ENCODE data around the gene CAMK1D. TPM values are rescaled to one million over a fixed set of nuclear protein-coding genes. Genes with fewer than 3 reads are reported as not detected.

Gene CAMK1D
- total RNA-seq, 6 experiments from 2014 or later = 5.3 to 10.8 (median 9.5) TPM

- no peak for TF ChIP-seq CTCF (IDR thresholded peaks at IDR 0.05)
- no peak for TF ChIP-seq POLR2A (IDR thresholded peaks at IDR 0.05)
- Histone ChIP-seq H3K27me3 (no peaks in the 10 kb centered on the region), H3K4me3 (no peak overlapping the region), H3K27ac (no peak overlapping the region), H3K36me3 (no peaks in the 10 kb centered on the region), H3K4me1 (no peaks in the 10 kb centered on the region), H3K9me3 (no peaks in the 10 kb centered on the region)
- ATAC-seq (no peak), DNase-seq (no peak)
- intact Hi-C loops (cut with DNase I) = no loop called here
- whole genome bisulfite sequencing (ENCODE audit: insufficient coverage, low coverage, low lambda C conversion rate, missing lambda C conversion rate) = 82% methylated on average over 6 of the region's 8 CpGs
Measured at GRCh38 chr10:12772797-12773587, 423.6 kb downstream of the CAMK1D start.

GRCh38 chr10:12774204-12774894, 425.0 kb downstream of the CAMK1D start:
- no peaks in the 10 kb centered on the region for H3K27me3 ChIP-seq
- no peaks in the 10 kb centered on the region for H3K9me3 ChIP-seq
- no peaks in the 10 kb centered on the region for H3K36me3 ChIP-seq
- DNase-seq = no peak
- intact Hi-C loops (cut with DNase I) = no loop called here
- no peak overlapping the region for H3K27ac ChIP-seq
- H3K4me1 ChIP-seq = no peaks in the 10 kb centered on the region
- no peak for TF ChIP-seq POLR2A (IDR thresholded peaks at IDR 0.05)
- no peak for TF ChIP-seq CTCF (IDR thresholded peaks at IDR 0.05)
- peak in 1 of 4 donors; percentile 23 for ATAC-seq
- WGBS (ENCODE audit: insufficient coverage, low coverage, low lambda C conversion rate, missing lambda C conversion rate) = 88% methylated on average over 14 of the region's 16 CpGs
- H3K4me3 ChIP-seq = no peak overlapping the region

GRCh38 chr10:12777840-12778585, 428.7 kb downstream of the CAMK1D start:
- no peaks in the 10 kb centered on the region for H3K36me3 ChIP-seq
- no peaks in the 10 kb centered on the region for H3K9me3 ChIP-seq
- H3K4me3 ChIP-seq = no peak overlapping the region
- intact Hi-C loops (cut with DNase I) = no loop called here
- H3K4me1 ChIP-seq = no peaks in the 10 kb centered on the region
- H3K27me3 ChIP-seq = no peaks in the 10 kb centered on the region
- no peak overlapping the region for H3K27ac ChIP-seq
- 67% methylated on average over 4 of the region's 8 CpGs for WGBS (ENCODE audit: insufficient coverage, low coverage, low lambda C conversion rate, missing lambda C conversion rate)
- ATAC-seq = no peak
- DNase-seq = no peak
- TF ChIP-seq POLR2A (IDR thresholded peaks at IDR 0.05) = no peak
- no peak for TF ChIP-seq CTCF (IDR thresholded peaks at IDR 0.05)

GRCh38 chr10:12780634-12781601, 431.6 kb downstream of the CAMK1D start:
- H3K9me3 ChIP-seq = no peaks in the 10 kb centered on the region
- H3K36me3 ChIP-seq = no peaks in the 10 kb centered on the region
- no peak overlapping the region for H3K27ac ChIP-seq
- no peak overlapping the region for H3K4me3 ChIP-seq
- H3K4me1 ChIP-seq = no peaks in the 10 kb centered on the region
- no peaks in the 10 kb centered on the region for H3K27me3 ChIP-seq
- intact Hi-C loops (cut with DNase I) = no loop called here
- no peak for ATAC-seq
- DNase-seq = no peak
- TF ChIP-seq CTCF (IDR thresholded peaks at IDR 0.05) (no peak), POLR2A (IDR thresholded peaks at IDR 0.05) (no peak)
- 85% methylated on average over 11 of the region's 22 CpGs for WGBS (ENCODE audit: insufficient coverage, low coverage, low lambda C conversion rate, missing lambda C conversion rate)

All from right lobe of liver (tissue), 6 donors.